PC-3 (cell line): ENCODE results near the gene INPP5F.

Experiments
- EZH2 ChIP-seq: fragments of 300-600 bp; sonication (generic); IDR thresholded peaks from one replicate; pipeline ENCODE4 v1.6.1; 2017; ENCODE audit warnings: antibody characterized with exemption, mild to moderate bottlenecking, low read length; ENCODE audit not compliant: unreplicated experiment
- EZH2phosphoT487 ChIP-seq: fragments of 300-600 bp; sonication (generic); IDR thresholded peaks from 2 replicates; pipeline ENCODE4 v1.6.1; 2018; ENCODE audit warnings: mild to moderate bottlenecking, antibody characterized with exemption, low read length, borderline replicate concordance
- TF ChIP-seq, protein P1 (sequence below): fragments of 300-600 bp; sonication (generic); conservative IDR thresholded peaks from 2 replicates; pipeline ENCODE4 v1.5.1; 2017; ENCODE audit warnings: antibody characterized with exemption, low read depth, mild to moderate bottlenecking, low read length

- TF ChIP-seq, protein P1, sequence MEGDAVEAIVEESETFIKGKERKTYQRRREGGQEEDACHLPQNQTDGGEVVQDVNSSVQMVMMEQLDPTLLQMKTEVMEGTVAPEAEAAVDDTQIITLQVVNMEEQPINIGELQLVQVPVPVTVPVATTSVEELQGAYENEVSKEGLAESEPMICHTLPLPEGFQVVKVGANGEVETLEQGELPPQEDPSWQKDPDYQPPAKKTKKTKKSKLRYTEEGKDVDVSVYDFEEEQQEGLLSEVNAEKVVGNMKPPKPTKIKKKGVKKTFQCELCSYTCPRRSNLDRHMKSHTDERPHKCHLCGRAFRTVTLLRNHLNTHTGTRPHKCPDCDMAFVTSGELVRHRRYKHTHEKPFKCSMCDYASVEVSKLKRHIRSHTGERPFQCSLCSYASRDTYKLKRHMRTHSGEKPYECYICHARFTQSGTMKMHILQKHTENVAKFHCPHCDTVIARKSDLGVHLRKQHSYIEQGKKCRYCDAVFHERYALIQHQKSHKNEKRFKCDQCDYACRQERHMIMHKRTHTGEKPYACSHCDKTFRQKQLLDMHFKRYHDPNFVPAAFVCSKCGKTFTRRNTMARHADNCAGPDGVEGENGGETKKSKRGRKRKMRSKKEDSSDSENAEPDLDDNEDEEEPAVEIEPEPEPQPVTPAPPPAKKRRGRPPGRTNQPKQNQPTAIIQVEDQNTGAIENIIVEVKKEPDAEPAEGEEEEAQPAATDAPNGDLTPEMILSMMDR, result no peak
- TF ChIP-seq EZH2phosphoT487 (no peak), EZH2 (no peak)
These were observed 58.7 kb downstream of the INPP5F start for GRCh38 chr10:119784340-119785067.
